H1 (cell line): ENCODE measurements around the gene HMCN1. TPM values are rescaled to one million over a fixed set of nuclear protein-coding genes. Genes with fewer than 3 reads are reported as not detected.

Experiments used
- CTCF ChIA-PET: fragments of 300-600 bp; sonication (Branson Sonifier 250); formaldehyde crosslinking; loops from one replicate; lab custom pipeline; 2021; ENCODE audit not compliant: partially characterized antibody; lab: Charles Lee
- POLR2A ChIA-PET: fragments of 300-600 bp; sonication (Branson Sonifier 250); formaldehyde crosslinking; loops from one replicate; lab custom pipeline; 2021; ENCODE audit warnings: inconsistent platforms; ENCODE audit not compliant: partially characterized antibody; lab: Charles Lee
- DNase-seq, 2 experiments: peaks; one replicate each; pipeline versions ENCODE4 v3.0.0 to v3.0.0-alpha.2; 2010 to 2022; ENCODE audit warnings: low spot score in 2 of 2, low read depth in 1 of 2, mixed read lengths in 1 of 2
- FAIRE-seq: peaks from 2 replicates; lab custom pipeline; 2011; peaks lifted over from hg19 to GRCh38; lab: Jason Lieb, UNC
- H2AFZ ChIP-seq: 2 replicates; pipeline ENCODE4 v1.8.1; 2012; ENCODE audit warnings: low read length, inconsistent platforms
- H2AK5ac ChIP-seq: 2 replicates; pipeline ENCODE4 v1.6.1; 2013; ENCODE audit warnings: low read depth, low read length
- H2BK120ac ChIP-seq: replicated peaks from 2 replicates; pipeline ENCODE3; 2013; ENCODE audit warnings: low read depth, low read length, inconsistent platforms
- H2BK12ac ChIP-seq: 2 replicates; pipeline ENCODE4 v1.6.1; 2013; ENCODE audit warnings: low read depth, low read length
- H2BK15ac ChIP-seq: 2 replicates; pipeline ENCODE4 v1.6.1; 2013; ENCODE audit warnings: low read length
- H2BK20ac ChIP-seq: 2 replicates; pipeline ENCODE4 v1.6.1; 2013; ENCODE audit warnings: low read length
- H2BK5ac ChIP-seq: 2 replicates; pipeline ENCODE4 v1.6.1; 2013; ENCODE audit warnings: low read depth, low read length
- H3K14ac ChIP-seq: 2 replicates; pipeline ENCODE4 v1.6.1; 2013; ENCODE audit warnings: inconsistent platforms; ENCODE audit not compliant: insufficient read length
- H3K18ac ChIP-seq: 2 replicates; pipeline ENCODE4 v1.6.1; 2013; ENCODE audit warnings: low read length; ENCODE audit errors: extremely low read depth
- H3K23ac ChIP-seq: 2 replicates; pipeline ENCODE4 v1.6.1; 2013; ENCODE audit warnings: inconsistent platforms; ENCODE audit not compliant: insufficient read length
- H3K23me2 ChIP-seq: 2 replicates; pipeline ENCODE4 v1.6.1; 2013; ENCODE audit warnings: low read depth, low read length
- H3K27ac ChIP-seq: 2 replicates; pipeline ENCODE4 v1.6.1; 2011; ENCODE audit warnings: low read depth, low read length, inconsistent platforms
- H3K27me3 ChIP-seq, 4 experiments: replicated peaks in 1 of 4; 1 replicate in 1 of 4; 2 replicates in 3 of 4; pipeline versions ENCODE4 v1.6.1 to v1.8.1; 2011 to 2013; ENCODE audit warnings: low read length in 3 of 4, mild to moderate bottlenecking in 3 of 4, inconsistent platforms in 2 of 4, mixed read lengths in 2 of 4, moderate library complexity in 1 of 4; ENCODE audit not compliant: control insufficient read depth in 3 of 4, insufficient read depth in 3 of 4; ENCODE audit errors: extremely low read depth in 1 of 4
- H3K36me3 ChIP-seq, 4 experiments: 2 replicates each; pipeline versions ENCODE4 v1.6.1 to v1.8.1; 2011 to 2013; ENCODE audit warnings: mild to moderate bottlenecking in 4 of 4, low read length in 3 of 4, moderate library complexity in 2 of 4, control low read depth in 1 of 4, inconsistent platforms in 1 of 4; ENCODE audit not compliant: insufficient read depth in 4 of 4, control insufficient read depth in 2 of 4
- H3K4ac ChIP-seq: replicated peaks from 2 replicates; pipeline ENCODE3; 2013; ENCODE audit warnings: low read length, low read depth, mixed read lengths, inconsistent platforms; ENCODE audit not compliant: insufficient read length
- H3K4me1 ChIP-seq, 4 experiments: replicated peaks in 1 of 4; 1 replicate in 1 of 4; 2 replicates in 3 of 4; pipeline versions ENCODE4 v1.6.1 to v1.8.1; 2011 to 2013; ENCODE audit warnings: low read length in 3 of 4, inconsistent platforms in 2 of 4, mixed read lengths in 1 of 4; ENCODE audit not compliant: insufficient read depth in 4 of 4, control insufficient read depth in 3 of 4
- H3K4me2 ChIP-seq, 2 experiments: 2 replicates each; pipeline versions ENCODE4 v1.6.1 to v1.8.1; 2011 to 2013; ENCODE audit warnings: low read depth in 2 of 2, low read length in 2 of 2, control low read depth in 1 of 2, inconsistent platforms in 1 of 2, mild to moderate bottlenecking in 1 of 2; ENCODE audit not compliant: insufficient read depth in 1 of 2
- H3K4me3 ChIP-seq, 4 experiments: fragments of 200-600, 300-600 bp in 1 of 4; sonication (generic), shearing (Covaris generic), sonication (Bioruptor Twin) in 1 of 4; 2 replicates each; pipeline versions ENCODE4 v1.5.1 to v1.8.1; 2011 to 2016; ENCODE audit warnings: low read length in 4 of 4, low read depth in 3 of 4, control low read depth in 2 of 4, inconsistent platforms in 2 of 4, mild to moderate bottlenecking in 2 of 4, mixed read lengths in 1 of 4, moderate library complexity in 1 of 4; ENCODE audit not compliant: insufficient read depth in 2 of 4; ENCODE audit errors: extremely low read depth in 1 of 4
- H3K56ac ChIP-seq: replicated peaks from 2 replicates; pipeline ENCODE3; 2013; ENCODE audit warnings: low read depth, mild to moderate bottlenecking, mixed read lengths, low read length, inconsistent platforms; ENCODE audit not compliant: insufficient read length
- H3K79me1 ChIP-seq: 2 replicates; pipeline ENCODE4 v1.6.1; 2013; ENCODE audit warnings: low read depth, low read length, control low read depth
- H3K79me2 ChIP-seq, 2 experiments: 2 replicates each; pipeline versions ENCODE4 v1.6.1 to v1.8.1; 2012 to 2013; ENCODE audit warnings: low read length in 2 of 2, mild to moderate bottlenecking in 2 of 2, inconsistent platforms in 1 of 2; ENCODE audit not compliant: insufficient read depth in 2 of 2, control insufficient read depth in 1 of 2
- H3K9ac ChIP-seq, 4 experiments: replicated peaks in 1 of 4; 1 replicate in 1 of 4; 2 replicates in 3 of 4; pipeline versions ENCODE4 v1.6.1 to v1.8.1; 2011 to 2013; ENCODE audit warnings: low read depth in 3 of 4, low read length in 3 of 4, control low read depth in 2 of 4, mild to moderate bottlenecking in 2 of 4, moderate library complexity in 2 of 4, inconsistent platforms in 1 of 4; ENCODE audit errors: extremely low read depth in 1 of 4
- H3K9me3 ChIP-seq, 2 experiments: 2 replicates each; pipeline versions ENCODE4 v1.6.1 to v1.8.1; 2012 to 2013; ENCODE audit warnings: mild to moderate bottlenecking in 2 of 2, moderate library complexity in 2 of 2, control low read depth in 1 of 2, inconsistent platforms in 1 of 2, low read depth in 1 of 2, low read length in 1 of 2, mixed read lengths in 1 of 2; ENCODE audit not compliant: insufficient read depth in 2 of 2
- H4K20me1 ChIP-seq, 2 experiments: replicated peaks in 1 of 2; 2 replicates each; pipeline versions ENCODE3 to v1.8.1; 2011 to 2013; ENCODE audit warnings: inconsistent platforms in 2 of 2, low read length in 2 of 2, mild to moderate bottlenecking in 1 of 2; ENCODE audit not compliant: insufficient read depth in 2 of 2, control insufficient read depth in 1 of 2
- H4K5ac ChIP-seq: 2 replicates; pipeline ENCODE4 v1.6.1; 2013; ENCODE audit warnings: low read length, low read depth, mixed read lengths, inconsistent platforms; ENCODE audit not compliant: insufficient read length
- H4K8ac ChIP-seq: 2 replicates; pipeline ENCODE4 v1.8.0; 2013; ENCODE audit warnings: mild to moderate bottlenecking, moderate library complexity, low read length, inconsistent platforms; ENCODE audit not compliant: insufficient read depth; ENCODE audit errors: extremely low read depth
- H4K91ac ChIP-seq: replicated peaks from 2 replicates; pipeline ENCODE3; 2013; ENCODE audit warnings: low read length, mixed read lengths, inconsistent platforms; ENCODE audit not compliant: insufficient read length
- CTCF ChIP-seq, 3 experiments: IDR thresholded peaks; 1 replicate in 2 of 3; 2 replicates in 1 of 3; pipeline versions ENCODE4 v1.5.1 to v1.6.1; 2011; ENCODE audit warnings: low read length in 3 of 3, mild to moderate bottlenecking in 3 of 3, inconsistent platforms in 2 of 3, low read depth in 1 of 3, moderate library complexity in 1 of 3; ENCODE audit not compliant: insufficient read depth in 1 of 3; ENCODE audit errors: control extremely low read depth in 1 of 3
- EGR1 ChIP-seq: IDR thresholded peaks from 2 replicates; pipeline ENCODE4 v1.6.1; 2011; ENCODE audit warnings: low read depth, low read length, borderline replicate concordance
- JUND ChIP-seq: IDR thresholded peaks from 2 replicates; pipeline ENCODE4 v1.6.1; 2011; ENCODE audit warnings: mild to moderate bottlenecking, improper control_type of control experiment, low read length
- KDM1A ChIP-seq: fragments of 200-600, 300-600 bp; sonication (generic); IDR thresholded peaks from 2 replicates; pipeline ENCODE4 v1.7.1; 2016; ENCODE audit warnings: mild to moderate bottlenecking, low read length, borderline replicate concordance
- MAFK ChIP-seq: IDR thresholded peaks from 2 replicates; pipeline ENCODE4 v1.6.1; 2012; ENCODE audit warnings: low read depth, mild to moderate bottlenecking, improper control_type of control experiment, low read length
- NANOG ChIP-seq: IDR thresholded peaks from 2 replicates; pipeline ENCODE4 v1.6.1; 2011; ENCODE audit warnings: low read length, low read depth, mild to moderate bottlenecking, inconsistent platforms; ENCODE audit not compliant: insufficient read depth, poor library complexity, severe bottlenecking
- NRF1 ChIP-seq: IDR thresholded peaks from 2 replicates; pipeline ENCODE4 v1.6.1; 2011; ENCODE audit warnings: mild to moderate bottlenecking, low read depth, low read length, improper control_type of control experiment
- RFX5 ChIP-seq: IDR thresholded peaks from 2 replicates; pipeline ENCODE4 v1.6.1; 2011; ENCODE audit warnings: low read depth, low read length, improper control_type of control experiment, borderline replicate concordance
- SAP30 ChIP-seq: fragments of 300-600 bp; sonication (generic); IDR thresholded peaks from 2 replicates; pipeline ENCODE4 v1.7.1; 2012; ENCODE audit warnings: low read length, moderate library complexity, mild to moderate bottlenecking, inconsistent platforms; ENCODE audit not compliant: insufficient read depth, insufficient replicate concordance
- SIX5 ChIP-seq: IDR thresholded peaks from 2 replicates; pipeline ENCODE4 v1.6.1; 2011; ENCODE audit warnings: mild to moderate bottlenecking, low read depth, low read length
- SP2 ChIP-seq: IDR thresholded peaks from 2 replicates; pipeline ENCODE4 v1.6.1; 2012; ENCODE audit warnings: mild to moderate bottlenecking, low read length, inconsistent platforms
- ZNF274 ChIP-seq: IDR thresholded peaks from 2 replicates; pipeline ENCODE4 v1.7.0; 2012; ENCODE audit warnings: low read length, borderline replicate concordance; ENCODE audit errors: extremely low read depth
- WGBS, 2 experiments: shearing (Covaris generic) in 1 of 2; methylation state at CpG; one replicate each; pipeline versions ENCODE4 v1.1.6 to v1.1.7; 2013 to 2015; ENCODE audit warnings: low lambda C conversion rate in 2 of 2, mixed read lengths in 2 of 2, inconsistent platforms in 1 of 2, low coverage in 1 of 2, missing lambda C conversion rate in 1 of 2; ENCODE audit not compliant: insufficient replicate concordance in 2 of 2, insufficient coverage in 1 of 2, insufficient read length in 1 of 2; ENCODE audit errors: extremely low coverage in 1 of 2, missing lambda C conversion rate in 1 of 2; 5-methylcytosine and 5-hydroxymethylcytosine counted together
- polyA plus RNA-seq, 7 experiments: library from polyadenylated mRNA; depleted of rRNA in 3 of 7; stranded (reverse) in 5 of 7; unstranded in 2 of 7; fragments of >200 nt in 5 of 7; fragments of 200-250 nt in 2 of 7; gene quantifications; 1 replicate in 5 of 7; 2 replicates in 1 of 7; 4 replicates in 1 of 7; pipeline versions ENCODE4 v1.2.1 to v1.2.3, GENCODE V29; 2011 to 2013; ENCODE audit warnings: missing spikeins in 2 of 7, mixed read lengths in 2 of 7
- total RNA-seq: library from RNA; stranded (reverse); fragmentation: NEBNext Ultra II Directional; extraction: Animal tissue kit (Norgen Biotek cat#: 25700); gene quantifications from 2 replicates; pipeline ENCODE4 v1.2.1, GENCODE V29; 2021

Gene HMCN1
- total and polyA plus RNA-seq, 2 of the 8 experiments (the other 6 are each of a cell fraction or from before 2014, with no cell fraction given): 13.8 to 14.6 TPM

GRCh38 chr1:185716095-185716494, 18.1 kb upstream of the HMCN1 start:
- Histone ChIP-seq H4K20me1 (no peaks in the 10 kb centered on the region), H3K14ac (no peak overlapping the region), H3K4me2 (no peak overlapping the region), H3K9me3 (0 out of 4 replicates have a peak, but pooled peaks cover 0 to 2% of the 10 kb centered on the region in 2 experiments), H2BK15ac (no peak overlapping the region), H2AK5ac (no peak overlapping the region), H3K23me2 (no peaks in the 10 kb centered on the region), H4K91ac (no peak overlapping the region), H2BK12ac (no peak overlapping the region), H3K79me1 (no peaks in the 10 kb centered on the region), H4K5ac (no peak overlapping the region), H3K36me3 (no peaks in the 10 kb centered on the region), H2BK20ac (no peak overlapping the region), H3K27me3 (no peaks in the 10 kb centered on the region), H2BK120ac (no peak overlapping the region), H3K4ac (no peak overlapping the region), H3K27ac (no peak overlapping the region), H2BK5ac (no peak overlapping the region), H4K8ac (no peak overlapping the region), H3K18ac (no peak overlapping the region), H3K79me2 (no peaks in the 10 kb centered on the region), H3K4me3 (no peak overlapping the region), H3K23ac (no peak overlapping the region), H3K9ac (no peak overlapping the region), H3K56ac (no peak overlapping the region), H2AFZ (no peak overlapping the region), H3K4me1 (no peaks in the 10 kb centered on the region)
- POLR2A ChIA-PET: interaction anchor here (0.6 kb wide), 1 partner anchor 477 kb away, joined by 3 read pairs; no protein-coding TSS in a partner anchor
- DNase-seq: no peak
- 87% methylated on average over 3 of the region's 3 CpGs; no CpG with 5 or more reads in 1 of the 2 experiments for WGBS, 2 experiments
- CTCF ChIA-PET: no interaction called here
- no peak for FAIRE-seq
- TF ChIP-seq ZNF274 (no peak), CTCF (IDR thresholded peaks at IDR 0.05; ENCODE audit: control extremely low read depth in 1 of 3, insufficient read depth in 1 of 3, low read depth in 1 of 3, low read length in 3 of 3) (no peak), RFX5 (no peak), KDM1A (no peak), SAP30 (no peak), MAFK (no peak), SP2 (no peak), EGR1 (no peak), JUND (no peak), NRF1 (no peak), NANOG (no peak), SIX5 (no peak)
